GM21526 (cell line): ENCODE results near the gene OR6N1.

Source experiments
- ATAC-seq: cut with Tn5 transposase; IDR thresholded peaks from one replicate; pipeline ENCODE4 v1.9.1; 2021; ENCODE audit warnings: moderate library complexity; ENCODE audit not compliant: unreplicated experiment, low FRiP score

Gene OR6N1

DNA sequence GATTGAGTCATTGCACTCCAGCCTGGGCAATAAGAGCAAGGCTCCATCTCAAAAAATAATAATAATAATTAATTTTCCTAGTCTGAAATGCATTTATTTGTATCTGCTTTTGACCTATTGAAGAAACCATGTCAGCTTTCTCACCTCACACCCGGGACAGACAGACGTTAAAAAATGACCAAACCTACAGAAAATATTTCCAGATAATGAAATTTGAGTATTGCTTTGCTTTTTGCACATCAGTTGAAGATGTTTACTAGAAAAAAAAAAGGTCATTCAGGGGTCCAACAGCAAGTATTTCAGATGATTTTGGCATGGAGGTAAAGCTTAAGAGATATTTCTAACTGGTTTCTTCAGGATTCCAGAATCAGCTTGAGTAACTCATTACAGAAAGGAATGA lies 17.6 kb downstream of the OR6N1 start, which contains the start of gene OR6K6:
Gene OR6K6, plus strand, starts transcription at position 301 of the 400 bp plus-strand sequence. CDS start 168 bp downstream, outside the sequence.
- no peak for ATAC-seq

DNA sequence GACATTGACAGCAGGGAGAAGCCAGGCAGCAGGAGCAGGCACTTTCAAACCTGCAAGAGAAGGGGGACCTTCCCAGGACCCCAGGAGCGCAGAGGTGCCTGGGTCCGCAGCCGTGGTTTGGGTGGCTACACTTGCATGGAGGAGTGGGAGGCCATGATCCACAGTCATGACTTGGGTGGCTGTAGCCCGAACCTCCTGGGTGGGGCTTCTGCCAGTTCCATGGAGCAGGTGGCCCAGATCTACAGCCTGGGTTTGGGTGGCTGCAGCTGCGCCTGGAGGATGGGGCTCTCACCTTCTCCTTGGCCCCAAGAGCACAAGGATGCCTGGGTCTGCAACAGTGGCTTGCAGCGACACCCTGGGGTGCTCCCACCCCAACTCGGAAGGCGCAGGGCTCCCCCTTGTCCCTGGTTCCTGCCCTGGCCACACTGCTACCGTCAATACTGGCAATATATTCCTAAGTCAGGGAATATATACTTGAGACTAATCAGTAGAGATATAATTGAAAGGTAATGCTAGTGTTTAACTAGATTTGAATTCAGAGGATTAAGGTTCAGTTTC lies 19.8 kb downstream of the OR6N1 start:
- no peak for ATAC-seq

DNA sequence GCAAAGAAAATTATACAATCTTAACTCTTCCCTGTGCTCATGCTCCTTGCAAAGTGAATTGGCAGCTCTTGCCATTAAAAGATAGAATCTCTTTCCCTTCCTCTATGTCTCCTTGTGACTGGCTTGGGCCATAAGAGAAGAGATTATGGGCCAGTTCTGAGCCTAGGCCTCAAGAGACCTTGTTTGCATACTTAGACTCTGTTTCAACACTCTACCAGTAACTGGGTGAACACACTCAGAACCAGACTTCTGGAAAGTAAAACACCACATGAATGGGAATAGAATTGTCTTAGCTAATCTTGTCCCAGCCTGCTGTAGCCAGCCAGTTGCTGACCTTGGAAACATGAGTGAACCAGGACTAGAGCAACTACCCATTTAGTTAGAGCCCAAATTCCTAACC lies 36.1 kb downstream of the OR6N1 start:
- no peak for ATAC-seq

DNA sequence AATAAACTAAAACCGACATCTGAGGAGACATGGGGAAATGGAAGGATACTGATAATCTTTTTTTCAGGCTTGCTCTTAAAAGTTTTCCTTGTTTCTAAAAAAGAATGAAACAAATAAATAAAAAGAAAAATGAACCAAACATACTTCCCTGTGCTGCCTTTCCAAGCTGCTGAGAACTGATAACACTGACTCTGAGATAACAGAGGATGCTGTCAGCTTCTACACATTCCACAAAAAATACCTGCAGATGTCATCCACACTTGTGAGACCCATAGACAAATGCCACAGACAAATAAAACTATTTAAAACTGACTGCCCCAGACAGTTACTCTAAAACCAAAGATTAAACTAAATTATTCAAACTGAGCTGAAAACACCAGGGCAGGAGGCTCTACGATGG lies 39.5 kb downstream of the OR6N1 start:
- ATAC-seq: no peak

DNA sequence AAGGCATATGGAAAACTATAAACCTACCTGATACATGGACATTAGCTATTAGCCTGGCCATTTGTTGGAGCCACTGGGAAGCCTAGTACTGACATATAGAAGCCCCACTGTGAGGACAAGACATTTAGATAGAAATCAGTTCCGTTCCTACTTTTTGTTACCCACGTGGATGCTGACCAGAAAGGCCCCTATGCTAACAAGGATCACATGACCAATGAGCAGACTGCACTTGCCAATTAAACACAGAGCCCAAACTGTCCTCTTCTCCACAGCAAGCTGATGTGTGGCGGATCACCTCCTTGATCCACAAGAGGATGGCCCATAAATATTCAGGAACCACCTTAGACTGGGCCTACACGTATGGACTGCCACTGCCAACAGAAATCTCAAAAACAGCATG lies 40.3 kb downstream of the OR6N1 start:
- ATAC-seq: no peak

DNA sequence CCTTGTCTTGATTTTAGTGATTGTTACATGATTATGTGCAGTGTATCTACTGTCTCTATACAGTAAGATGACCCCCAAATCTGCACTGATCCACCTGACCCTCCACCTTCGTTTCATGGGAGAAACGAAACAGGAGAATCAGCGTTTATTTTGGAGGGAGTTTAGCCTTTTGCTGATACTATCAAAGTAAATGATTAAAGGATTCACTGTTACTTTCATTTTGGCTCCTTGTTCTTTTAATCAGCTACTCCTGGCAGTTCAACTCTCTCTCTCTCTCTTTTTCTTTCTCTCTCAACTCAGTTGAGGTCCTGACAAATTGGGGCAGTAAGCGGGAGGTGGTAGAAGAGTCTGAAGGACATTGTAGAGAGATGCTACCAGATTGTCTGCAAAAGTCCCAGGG lies 41.5 kb downstream of the OR6N1 start:
- ATAC-seq: no peak

DNA sequence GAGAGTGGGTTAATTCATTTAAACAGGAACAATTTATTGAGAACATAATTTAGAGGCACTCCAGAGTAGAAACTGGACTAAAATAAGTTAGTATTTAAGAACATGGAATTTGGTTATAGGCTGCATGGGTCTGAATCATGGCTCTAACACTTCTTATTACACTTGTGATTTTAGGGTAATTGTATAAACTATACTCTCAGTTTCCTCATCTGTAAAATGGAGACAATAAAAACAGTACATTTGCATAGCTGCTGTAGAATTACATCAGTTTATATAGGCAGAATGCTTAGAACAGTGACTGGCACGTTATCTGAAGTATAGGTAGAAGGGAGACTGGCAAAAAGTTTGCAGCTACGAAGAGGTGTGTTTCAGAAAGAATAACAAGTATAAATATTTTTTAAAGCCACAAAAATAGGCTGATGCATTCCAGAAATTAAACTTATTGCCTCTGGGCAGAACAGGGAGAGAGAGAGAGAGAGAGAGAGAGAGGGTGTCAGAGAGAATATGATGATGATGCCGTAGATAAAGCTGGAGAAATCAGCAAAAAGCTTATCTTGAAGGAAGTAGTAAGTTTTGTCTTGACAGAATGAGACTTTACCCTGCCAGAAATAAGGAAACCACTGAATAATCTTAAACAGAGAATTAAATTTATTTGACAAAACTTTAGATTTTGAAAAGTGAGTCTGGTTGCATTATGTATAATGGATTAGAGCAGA lies 43.3 kb downstream of the OR6N1 start:
- no peak for ATAC-seq

DNA sequence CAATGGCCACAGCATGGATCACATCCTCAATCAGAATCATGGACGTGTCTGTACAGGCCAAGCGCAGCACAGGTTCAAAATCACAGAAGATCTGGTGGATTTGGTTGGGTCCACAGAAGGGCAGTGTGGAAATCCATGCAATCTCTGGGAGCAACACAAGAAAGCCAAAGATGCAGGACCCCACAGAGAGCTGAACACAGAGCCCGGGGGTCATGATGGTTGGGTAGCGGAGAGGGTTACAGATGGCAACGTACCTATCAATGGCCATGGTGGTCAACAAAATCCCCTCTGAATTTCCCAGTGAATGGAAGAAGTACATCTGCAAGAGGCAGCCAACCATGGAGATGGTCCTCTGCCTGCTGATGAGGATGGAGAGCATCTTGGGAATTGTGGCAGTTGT lies 47.6 kb downstream of the OR6N1 start:
- no peak for ATAC-seq

DNA sequence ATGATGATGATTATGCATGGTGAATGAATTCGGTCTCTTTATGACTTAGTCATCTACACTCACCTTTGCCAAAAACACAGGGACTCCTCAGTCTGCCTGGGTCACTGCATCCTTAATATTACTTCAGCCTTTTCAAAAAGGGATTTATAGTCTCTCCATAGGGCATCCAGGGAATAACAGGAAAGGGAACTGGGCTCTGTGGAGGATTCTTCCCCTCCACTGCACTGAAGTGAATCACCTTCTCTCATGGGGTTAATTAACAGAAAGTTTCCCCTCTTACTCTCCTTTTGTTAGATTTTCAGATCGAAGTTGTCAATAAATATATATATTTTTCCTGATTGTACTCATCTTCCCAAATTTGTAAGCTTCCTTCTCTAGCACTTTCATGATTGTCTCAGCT lies 51.4 kb downstream of the OR6N1 start, which contains the start of gene OR6K3:
Gene OR6K3, minus strand, starts transcription at position 101 of the 400 bp plus-strand sequence. CDS start 2,605 bp downstream, outside the sequence.
- no peak for ATAC-seq

DNA sequence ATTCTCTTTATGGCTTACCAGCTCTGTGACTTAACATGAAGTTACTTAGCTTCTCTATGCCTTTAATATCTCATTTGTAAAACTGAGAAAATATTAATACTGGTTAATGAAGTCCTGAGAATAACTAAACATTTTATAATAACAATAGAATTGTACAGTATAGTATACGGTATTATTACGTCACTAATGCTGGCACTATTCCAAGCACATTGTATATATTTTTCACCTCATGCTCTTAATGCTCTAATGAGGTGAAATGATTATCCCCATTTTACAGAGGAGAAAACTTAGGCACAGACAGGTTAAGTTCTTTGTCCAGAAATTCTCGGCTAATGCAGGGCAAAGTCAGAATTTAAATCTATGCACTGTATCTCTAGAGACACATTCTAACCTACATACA lies 52.3 kb downstream of the OR6N1 start:
- ATAC-seq: no peak

DNA sequence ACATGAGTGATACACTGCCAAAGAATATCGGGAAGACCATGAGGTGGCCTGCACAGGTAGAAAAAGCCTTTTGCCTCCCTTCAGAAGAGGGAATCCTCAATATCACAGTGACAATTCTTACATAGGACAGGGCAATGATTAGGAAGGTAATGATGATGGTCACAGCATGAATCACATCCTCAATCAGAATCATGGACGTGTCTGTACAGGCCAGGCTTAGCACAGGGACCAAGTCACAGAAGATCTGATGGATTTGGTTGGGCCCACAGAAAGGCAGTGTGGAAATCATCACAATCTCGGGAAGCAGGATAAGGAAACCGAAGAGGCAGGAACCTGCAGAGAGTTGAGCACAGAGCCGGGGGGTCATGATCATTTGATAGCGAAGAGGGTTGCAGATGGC lies 54.7 kb downstream of the OR6N1 start:
- ATAC-seq: no peak

DNA sequence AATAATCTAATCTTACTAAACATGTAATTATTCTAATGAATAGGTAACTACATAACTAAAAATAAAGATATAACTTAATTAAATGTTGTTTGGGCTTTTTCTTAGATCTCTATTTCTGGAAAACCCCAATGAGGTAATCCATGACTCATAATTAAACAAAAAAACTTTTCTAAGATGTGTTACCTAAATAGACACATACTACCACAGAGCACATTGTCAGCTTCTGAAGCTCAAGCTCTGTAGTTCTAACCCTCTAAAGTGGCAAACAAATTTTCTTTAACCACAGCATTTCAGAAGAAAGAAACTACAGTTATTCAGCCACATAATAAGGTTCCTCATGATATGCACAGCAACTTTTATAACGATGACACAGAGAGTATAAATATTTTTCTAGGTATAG lies 55.7 kb downstream of the OR6N1 start:
- no peak for ATAC-seq

DNA sequence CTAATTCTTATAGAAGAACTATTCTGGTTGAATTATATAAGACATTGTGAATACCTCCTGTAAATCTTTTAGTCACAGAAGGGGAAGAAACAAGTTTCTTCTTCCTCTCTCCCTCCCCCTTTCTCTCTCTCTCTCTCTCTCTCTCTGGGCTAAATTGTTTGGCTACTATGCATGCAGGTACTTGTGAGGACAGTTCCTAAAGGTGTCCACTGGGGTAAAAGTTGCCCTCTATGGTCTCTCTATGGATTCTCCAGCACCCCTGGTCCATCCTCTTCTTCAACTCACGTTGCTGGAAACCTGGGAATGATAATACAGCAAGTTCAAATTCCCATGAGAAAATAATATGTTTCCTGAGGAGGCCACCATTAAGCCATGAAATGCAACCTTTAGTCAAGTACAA lies 57.2 kb downstream of the OR6N1 start:
- ATAC-seq: no peak
